ENCODE measurements around the gene SCRN2.

Gene SCRN2

GRCh38 chr17:47872019-47872650 lies 31.1 kb upstream of the SCRN2 start:
- no peak for DNase-seq (ENCODE audit: low read depth)

GRCh38 chr17:47871048-47871447 lies 30.0 kb upstream of the SCRN2 start:
- DNase-seq (ENCODE audit: low read depth) = no peak

GRCh38 chr17:47870056-47870455 lies 29.0 kb upstream of the SCRN2 start:
- no peak for DNase-seq (ENCODE audit: low read depth)

- DNase-seq (ENCODE audit: low read depth) = no peak
Measured at GRCh38 chr17:47869114-47869513, 28.0 kb upstream of the SCRN2 start.

- DNase-seq (ENCODE audit: low read depth) = no peak
Measured at GRCh38 chr17:47867813-47868533, 26.9 kb upstream of the SCRN2 start.

- DNase-seq (ENCODE audit: low read depth) = no peak
Measured at GRCh38 chr17:47866941-47867340, 25.9 kb upstream of the SCRN2 start.

- no peak for DNase-seq (ENCODE audit: low read depth)
Measured at GRCh38 chr17:47864791-47865216, 23.7 kb upstream of the SCRN2 start.

GRCh38 chr17:47862621-47863440 lies 21.8 kb upstream of the SCRN2 start:
- DNase-seq (ENCODE audit: low read depth) = no peak

GRCh38 chr17:47860386-47860785 lies 19.3 kb upstream of the SCRN2 start:
- DNase-seq (ENCODE audit: low read depth) = no peak

- no peak for DNase-seq (ENCODE audit: low read depth)
Measured at GRCh38 chr17:47857551-47858455, 16.7 kb upstream of the SCRN2 start.

GRCh38 chr17:47856830-47857229 lies 15.8 kb upstream of the SCRN2 start:
- DNase-seq (ENCODE audit: low read depth) = no peak

- no peak for DNase-seq (ENCODE audit: low read depth)
Measured at GRCh38 chr17:47855737-47856136, 14.7 kb upstream of the SCRN2 start.

- no peak for DNase-seq (ENCODE audit: low read depth)
Measured at GRCh38 chr17:47853616-47854015, 12.5 kb upstream of the SCRN2 start.

- DNase-seq (ENCODE audit: low read depth) = no peak
Measured at GRCh38 chr17:47852113-47852949, 11.3 kb upstream of the SCRN2 start.

GRCh38 chr17:47851764-47852112 lies 10.7 kb upstream of the SCRN2 start:
- no peak for DNase-seq (ENCODE audit: low read depth)

- DNase-seq (ENCODE audit: low read depth) = peak; percentile 65
Measured at GRCh38 chr17:47850692-47851573, 9.9 kb upstream of the SCRN2 start, which contains the start of gene SP6. Gene SP6, minus strand, starts transcription at chr17:47851163. Its CDS starts 2,734 bp downstream, at chr17:47848429.

GRCh38 chr17:47850373-47850691 lies 9.3 kb upstream of the SCRN2 start:
- no peak for DNase-seq (ENCODE audit: low read depth)

GRCh38 chr17:47848198-47848513 lies 7.1 kb upstream of the SCRN2 start:
- no peak for DNase-seq (ENCODE audit: low read depth)

- no peak for DNase-seq (ENCODE audit: low read depth)
Measured at GRCh38 chr17:47847341-47848197, 6.5 kb upstream of the SCRN2 start.

Data from stimulated activated CD8-positive, alpha-beta memory T cell treated with anti-CD3 and anti-CD28 coated beads, Interleukin-12 subunit alpha, Interleukin-12 subunit beta, amount 100 ng/mL, for 4 hours (primary cell).